SK-N-SH treated with all-trans-retinoic acid at 6 μM for 48 hours (cell line): ENCODE data around the gene MAST3.

ENCODE experiments used
- CREB5 ChIP-seq: fragments of 250-450 bp; sonication (Bioruptor Pico); IDR thresholded peaks from 2 replicates; pipeline ENCODE4 v1.5.1; 2020; ENCODE audit warnings: low read depth, mild to moderate bottlenecking, moderate library complexity
- OSR1 ChIP-seq: fragments of 250-450 bp; sonication (Bioruptor Pico); IDR thresholded peaks from 2 replicates; pipeline ENCODE4 v1.8.0; 2022; ENCODE audit warnings: moderate library complexity, mild to moderate bottlenecking, inconsistent platforms
- TCF4 ChIP-seq: fragments of 250-450 bp; sonication (Bioruptor Pico); IDR thresholded peaks from 2 replicates; pipeline ENCODE4 v1.8.0; 2021; ENCODE audit warnings: mild to moderate bottlenecking, moderate library complexity, borderline replicate concordance
- ZFP3 ChIP-seq: fragments of 250-450 bp; sonication (Bioruptor Pico); IDR thresholded peaks from 2 replicates; pipeline ENCODE4 v1.5.0; 2020; ENCODE audit warnings: mild to moderate bottlenecking, moderate library complexity
- TF ChIP-seq, protein P1 (sequence below): fragments of 250-450 bp; sonication (Bioruptor Pico); IDR thresholded peaks from 2 replicates; pipeline ENCODE4 v1.8.0; 2020; ENCODE audit warnings: mild to moderate bottlenecking, moderate library complexity, borderline replicate concordance
- TF ChIP-seq, protein P2 (sequence below): fragments of 250-450 bp; sonication (Bioruptor Pico); IDR thresholded peaks from 2 replicates; pipeline ENCODE4 v1.8.0; 2021; ENCODE audit warnings: low read depth, mild to moderate bottlenecking, moderate library complexity, borderline replicate concordance

GRCh38 chr19:18062028-18062427 lies 35.5 kb upstream of the MAST3 start:
- TF ChIP-seq, protein P1, sequence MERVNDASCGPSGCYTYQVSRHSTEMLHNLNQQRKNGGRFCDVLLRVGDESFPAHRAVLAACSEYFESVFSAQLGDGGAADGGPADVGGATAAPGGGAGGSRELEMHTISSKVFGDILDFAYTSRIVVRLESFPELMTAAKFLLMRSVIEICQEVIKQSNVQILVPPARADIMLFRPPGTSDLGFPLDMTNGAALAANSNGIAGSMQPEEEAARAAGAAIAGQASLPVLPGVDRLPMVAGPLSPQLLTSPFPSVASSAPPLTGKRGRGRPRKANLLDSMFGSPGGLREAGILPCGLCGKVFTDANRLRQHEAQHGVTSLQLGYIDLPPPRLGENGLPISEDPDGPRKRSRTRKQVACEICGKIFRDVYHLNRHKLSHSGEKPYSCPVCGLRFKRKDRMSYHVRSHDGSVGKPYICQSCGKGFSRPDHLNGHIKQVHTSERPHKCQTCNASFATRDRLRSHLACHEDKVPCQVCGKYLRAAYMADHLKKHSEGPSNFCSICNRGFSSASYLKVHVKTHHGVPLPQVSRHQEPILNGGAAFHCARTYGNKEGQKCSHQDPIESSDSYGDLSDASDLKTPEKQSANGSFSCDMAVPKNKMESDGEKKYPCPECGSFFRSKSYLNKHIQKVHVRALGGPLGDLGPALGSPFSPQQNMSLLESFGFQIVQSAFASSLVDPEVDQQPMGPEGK (CRISPR knock-in tag) = no peak
- TF ChIP-seq, protein P2, sequence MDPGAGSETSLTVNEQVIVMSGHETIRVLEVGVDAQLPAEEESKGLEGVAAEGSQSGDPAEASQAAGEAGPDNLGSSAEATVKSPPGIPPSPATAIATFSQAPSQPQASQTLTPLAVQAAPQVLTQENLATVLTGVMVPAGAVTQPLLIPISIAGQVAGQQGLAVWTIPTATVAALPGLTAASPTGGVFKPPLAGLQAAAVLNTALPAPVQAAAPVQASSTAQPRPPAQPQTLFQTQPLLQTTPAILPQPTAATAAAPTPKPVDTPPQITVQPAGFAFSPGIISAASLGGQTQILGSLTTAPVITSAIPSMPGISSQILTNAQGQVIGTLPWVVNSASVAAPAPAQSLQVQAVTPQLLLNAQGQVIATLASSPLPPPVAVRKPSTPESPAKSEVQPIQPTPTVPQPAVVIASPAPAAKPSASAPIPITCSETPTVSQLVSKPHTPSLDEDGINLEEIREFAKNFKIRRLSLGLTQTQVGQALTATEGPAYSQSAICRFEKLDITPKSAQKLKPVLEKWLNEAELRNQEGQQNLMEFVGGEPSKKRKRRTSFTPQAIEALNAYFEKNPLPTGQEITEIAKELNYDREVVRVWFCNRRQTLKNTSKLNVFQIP (CRISPR knock-in tag) = no peak
- TF ChIP-seq CREB5 (CRISPR knock-in tag) (no peak), ZFP3 (CRISPR knock-in tag) (no peak), TCF4 (no peak), OSR1 (CRISPR knock-in tag) (no peak)
